OCI-LY3 (cell line): Measurements from ENCODE around the gene ZDHHC14.

Source experiments
- EZH2phosphoT487 ChIP-seq: fragments of 200-600 bp; shearing (Covaris generic); IDR thresholded peaks from 2 replicates; pipeline ENCODE4 v1.6.1; 2018; ENCODE audit warnings: antibody characterized with exemption, mixed run types, low read depth
- TF ChIP-seq, protein P1 (sequence below): fragments of 200-600, 300-600 bp; sonication (generic); IDR thresholded peaks from 2 replicates; pipeline ENCODE4 v1.5.1; 2014; ENCODE audit warnings: antibody characterized with exemption, low read length, low read depth

DNA sequence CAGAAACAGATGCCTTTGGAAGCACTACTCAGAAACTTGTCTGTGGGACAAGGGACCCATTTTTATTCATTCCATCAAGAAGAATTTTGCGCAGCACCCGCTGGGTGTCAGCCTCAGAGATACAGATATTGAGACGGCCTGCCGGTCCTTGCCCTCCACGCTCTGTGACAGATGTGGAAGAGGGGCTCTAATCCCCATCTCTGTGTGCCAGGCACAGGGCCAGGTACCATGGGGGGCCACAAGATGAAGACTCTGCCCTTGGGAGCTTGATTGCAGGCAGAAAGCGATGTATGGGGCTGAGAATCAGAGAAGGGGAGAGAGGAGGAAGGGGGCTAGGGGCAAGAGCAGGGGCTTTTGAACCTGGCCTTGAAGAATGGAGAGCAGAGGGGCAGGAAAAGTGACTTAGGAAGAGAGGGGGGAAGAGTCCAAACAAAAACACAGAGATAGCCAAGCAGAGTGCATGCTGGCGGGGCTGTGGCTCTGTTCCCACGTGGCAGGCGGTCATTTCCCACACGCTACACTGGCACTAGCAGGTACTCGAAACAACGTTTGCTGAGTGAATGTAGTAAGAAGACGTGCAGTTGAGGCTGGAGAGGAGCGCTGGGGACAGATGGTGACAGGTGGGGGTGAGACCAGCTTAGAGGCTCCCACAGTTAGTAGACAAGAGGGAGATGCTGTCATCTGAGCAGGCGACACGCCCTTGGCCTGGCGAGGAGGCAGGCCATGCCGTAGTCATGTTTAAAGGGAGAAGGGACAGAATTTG, 271.8 kb downstream of the ZDHHC14 start:
- TF ChIP-seq, protein P1, sequence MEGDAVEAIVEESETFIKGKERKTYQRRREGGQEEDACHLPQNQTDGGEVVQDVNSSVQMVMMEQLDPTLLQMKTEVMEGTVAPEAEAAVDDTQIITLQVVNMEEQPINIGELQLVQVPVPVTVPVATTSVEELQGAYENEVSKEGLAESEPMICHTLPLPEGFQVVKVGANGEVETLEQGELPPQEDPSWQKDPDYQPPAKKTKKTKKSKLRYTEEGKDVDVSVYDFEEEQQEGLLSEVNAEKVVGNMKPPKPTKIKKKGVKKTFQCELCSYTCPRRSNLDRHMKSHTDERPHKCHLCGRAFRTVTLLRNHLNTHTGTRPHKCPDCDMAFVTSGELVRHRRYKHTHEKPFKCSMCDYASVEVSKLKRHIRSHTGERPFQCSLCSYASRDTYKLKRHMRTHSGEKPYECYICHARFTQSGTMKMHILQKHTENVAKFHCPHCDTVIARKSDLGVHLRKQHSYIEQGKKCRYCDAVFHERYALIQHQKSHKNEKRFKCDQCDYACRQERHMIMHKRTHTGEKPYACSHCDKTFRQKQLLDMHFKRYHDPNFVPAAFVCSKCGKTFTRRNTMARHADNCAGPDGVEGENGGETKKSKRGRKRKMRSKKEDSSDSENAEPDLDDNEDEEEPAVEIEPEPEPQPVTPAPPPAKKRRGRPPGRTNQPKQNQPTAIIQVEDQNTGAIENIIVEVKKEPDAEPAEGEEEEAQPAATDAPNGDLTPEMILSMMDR = no peak
- TF ChIP-seq EZH2phosphoT487 = no peak
